HFFc6 (cell line): ENCODE measurements around the gene GPR137B. TPM values are rescaled to one million over a fixed set of nuclear protein-coding genes. Genes with fewer than 3 reads are reported as not detected.

Source experiments
- DNase-seq: peaks from one replicate; pipeline ENCODE4 v3.0.0-alpha.2; 2018
- H3K27ac Mint-ChIP-seq: 2 replicates; pipeline ENCODE4 v1.8.0; 2020; ENCODE audit warnings: mild to moderate bottlenecking, mixed read lengths
- H3K27me3 Mint-ChIP-seq: 2 replicates; pipeline ENCODE4 v1.8.0; 2021; ENCODE audit warnings: mild to moderate bottlenecking, moderate library complexity, mixed read lengths; ENCODE audit not compliant: insufficient read depth
- H3K36me3 Mint-ChIP-seq: 2 replicates; pipeline ENCODE4 v1.8.0; 2021; ENCODE audit warnings: low read depth, mixed read lengths
- H3K4me1 Mint-ChIP-seq: 2 replicates; pipeline ENCODE4 v1.8.0; 2020; ENCODE audit warnings: low read depth, mixed read lengths
- H3K4me3 Mint-ChIP-seq: 2 replicates; pipeline ENCODE4 v1.8.0; 2020; ENCODE audit warnings: mild to moderate bottlenecking, moderate library complexity, mixed read lengths
- H3K9me3 Mint-ChIP-seq: 2 replicates; pipeline ENCODE4 v1.8.0; 2020; ENCODE audit warnings: mild to moderate bottlenecking, mixed read lengths
- total RNA-seq, 6 experiments: library from RNA; stranded (reverse); fragmentation: NEBNext Ultra II Directional; extraction: Animal tissue kit (Norgen Biotek cat#: 25700); gene quantifications; 2 replicates in 1 of 6; 3 replicates in 5 of 6; pipeline ENCODE4 v1.2.3, GENCODE V29; 2021
- TF ChIP-seq, protein P1 (sequence below): fragments of 200-600 bp; sonication (generic); IDR thresholded peaks from 2 replicates; pipeline ENCODE4 v1.5.0; 2021; ENCODE audit warnings: antibody characterized with exemption, mild to moderate bottlenecking

The GPR137B gene
- total RNA-seq, 6 experiments from 2014 or later: 9.7 to 13.8 (median 11.9) TPM

DNA sequence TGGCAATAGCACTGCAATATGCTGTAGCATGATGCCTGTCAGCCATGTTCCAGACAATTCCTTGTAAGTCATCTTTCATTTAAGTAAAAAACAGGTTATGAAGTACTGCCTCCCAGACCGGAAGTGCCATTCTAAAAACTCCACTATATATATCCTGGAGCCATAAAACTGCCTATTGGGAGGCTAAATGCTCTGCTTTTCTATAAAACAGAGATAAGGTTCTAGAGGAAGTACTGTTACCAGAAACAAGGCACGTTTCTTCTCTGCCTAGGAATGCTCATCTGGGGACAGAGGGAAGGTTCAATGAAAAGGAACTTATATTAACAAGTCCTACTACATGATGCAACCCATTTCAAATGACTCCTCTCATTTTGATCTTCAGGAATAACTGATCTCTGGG lies 66.8 kb downstream of the GPR137B start:
- Mint-ChIP-seq H3K9me3 (no peaks in the 10 kb centered on the region), H3K4me3 (no peak overlapping the region), H3K27me3 (no peaks in the 10 kb centered on the region), H3K4me1 (peaks cover 9% of the 10 kb centered on the region), H3K36me3 (no peaks in the 10 kb centered on the region), H3K27ac (no peak overlapping the region)
- DNase-seq: no peak
- TF ChIP-seq, protein P1, sequence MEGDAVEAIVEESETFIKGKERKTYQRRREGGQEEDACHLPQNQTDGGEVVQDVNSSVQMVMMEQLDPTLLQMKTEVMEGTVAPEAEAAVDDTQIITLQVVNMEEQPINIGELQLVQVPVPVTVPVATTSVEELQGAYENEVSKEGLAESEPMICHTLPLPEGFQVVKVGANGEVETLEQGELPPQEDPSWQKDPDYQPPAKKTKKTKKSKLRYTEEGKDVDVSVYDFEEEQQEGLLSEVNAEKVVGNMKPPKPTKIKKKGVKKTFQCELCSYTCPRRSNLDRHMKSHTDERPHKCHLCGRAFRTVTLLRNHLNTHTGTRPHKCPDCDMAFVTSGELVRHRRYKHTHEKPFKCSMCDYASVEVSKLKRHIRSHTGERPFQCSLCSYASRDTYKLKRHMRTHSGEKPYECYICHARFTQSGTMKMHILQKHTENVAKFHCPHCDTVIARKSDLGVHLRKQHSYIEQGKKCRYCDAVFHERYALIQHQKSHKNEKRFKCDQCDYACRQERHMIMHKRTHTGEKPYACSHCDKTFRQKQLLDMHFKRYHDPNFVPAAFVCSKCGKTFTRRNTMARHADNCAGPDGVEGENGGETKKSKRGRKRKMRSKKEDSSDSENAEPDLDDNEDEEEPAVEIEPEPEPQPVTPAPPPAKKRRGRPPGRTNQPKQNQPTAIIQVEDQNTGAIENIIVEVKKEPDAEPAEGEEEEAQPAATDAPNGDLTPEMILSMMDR: no peak

DNA sequence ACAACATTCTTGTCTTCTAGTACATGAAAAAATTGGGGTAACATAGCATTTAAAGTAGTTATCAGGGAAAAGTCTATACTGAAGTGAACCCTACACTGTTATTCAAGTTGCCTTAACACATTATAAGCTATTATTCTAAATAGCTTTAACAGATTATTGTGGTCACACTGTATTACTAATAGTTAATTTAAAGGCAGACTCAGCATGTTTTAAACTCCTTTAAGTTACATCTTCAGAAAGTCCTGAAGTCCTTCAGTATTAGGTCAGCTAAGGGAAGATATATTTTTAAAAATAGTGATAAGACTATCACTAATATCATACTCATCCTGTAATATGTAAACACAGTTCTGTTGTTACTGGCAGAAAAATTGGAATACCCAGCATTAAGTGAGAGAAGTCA lies 67.4 kb downstream of the GPR137B start:
- H3K27me3 Mint-ChIP-seq: no peaks in the 10 kb centered on the region
- H3K9me3 Mint-ChIP-seq: no peaks in the 10 kb centered on the region
- H3K4me1 Mint-ChIP-seq: peaks cover 4% of the 10 kb centered on the region

DNA sequence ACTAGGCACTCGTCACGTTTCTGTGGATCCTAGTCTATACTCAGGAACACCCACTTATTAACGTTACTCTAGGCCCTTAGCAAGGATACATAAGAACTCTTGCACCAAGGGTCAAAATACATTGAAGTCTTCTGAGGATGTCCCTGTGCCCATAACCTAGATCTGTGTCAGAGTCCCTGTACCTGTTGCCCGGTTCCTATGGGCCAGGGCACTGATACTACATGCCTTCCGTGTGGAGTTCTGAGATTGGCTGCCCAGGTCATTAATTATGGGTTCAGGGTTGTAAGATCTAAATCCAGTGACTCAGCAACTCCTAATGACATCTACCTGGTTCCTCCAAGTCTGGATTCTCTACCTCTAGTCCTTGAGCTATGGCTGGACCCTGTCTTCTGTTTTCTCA lies 69.5 kb downstream of the GPR137B start:
- TF ChIP-seq, protein P1: no peak
- Mint-ChIP-seq H3K27me3 (no peaks in the 10 kb centered on the region), H3K4me1 (no peaks in the 10 kb centered on the region), H3K4me3 (no peak overlapping the region), H3K27ac (no peak overlapping the region), H3K36me3 (no peaks in the 10 kb centered on the region), H3K9me3 (no peaks in the 10 kb centered on the region)
- no peak for DNase-seq

More for the DNA sequence above, 67.4 kb downstream of the GPR137B start:
- H3K36me3 Mint-ChIP-seq: no peaks in the 10 kb centered on the region
- TF ChIP-seq, protein P1: no peak
- H3K4me3 Mint-ChIP-seq: no peak overlapping the region
- no peak for DNase-seq
- no peak overlapping the region for H3K27ac Mint-ChIP-seq

DNA sequence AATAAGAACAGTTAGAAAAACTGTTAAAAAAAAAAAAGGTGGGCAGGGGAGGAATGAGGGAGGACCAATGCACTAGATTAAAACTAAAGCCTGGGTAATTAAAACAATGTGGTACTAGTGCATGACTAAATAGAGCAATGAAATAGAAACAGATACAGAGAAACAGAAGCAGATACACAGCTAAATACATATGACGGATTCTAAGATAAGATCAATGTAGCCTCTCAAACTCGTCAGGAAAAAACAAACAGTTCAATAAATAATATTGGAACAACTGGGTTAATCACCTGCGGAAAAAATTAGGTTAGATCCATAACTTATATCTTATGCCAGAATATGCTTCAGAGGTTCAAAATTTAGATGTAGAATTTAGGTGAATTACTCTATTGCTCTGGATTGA lies 71.2 kb downstream of the GPR137B start:
- Mint-ChIP-seq H3K27me3 (no peaks in the 10 kb centered on the region), H3K36me3 (no peaks in the 10 kb centered on the region), H3K27ac (no peak overlapping the region), H3K9me3 (no peaks in the 10 kb centered on the region), H3K4me3 (no peak overlapping the region), H3K4me1 (no peaks in the 10 kb centered on the region)
- TF ChIP-seq, protein P1: no peak
- DNase-seq: no peak

DNA sequence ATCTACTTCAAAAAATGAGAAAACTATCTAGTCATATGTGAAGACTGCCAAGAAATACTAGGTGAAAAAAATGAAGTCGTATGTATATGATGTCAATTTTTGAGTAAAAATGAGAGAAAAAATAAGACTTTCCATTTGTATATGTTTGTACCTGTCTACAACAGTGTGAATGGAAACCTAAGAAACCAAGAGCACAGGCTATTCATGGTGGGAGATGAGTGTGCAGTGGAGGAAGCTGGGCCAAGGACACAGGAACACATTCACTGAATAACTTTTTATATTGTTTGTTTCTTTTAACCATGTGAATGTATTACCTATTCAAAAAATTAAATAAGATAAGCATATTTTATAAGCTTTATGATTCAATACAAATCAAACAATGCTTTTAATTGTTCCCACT lies 72.4 kb downstream of the GPR137B start:
- H3K27ac Mint-ChIP-seq: no peak overlapping the region
- TF ChIP-seq, protein P1: no peak
- no peaks in the 10 kb centered on the region for H3K27me3 Mint-ChIP-seq
- DNase-seq: no peak
- no peaks in the 10 kb centered on the region for H3K9me3 Mint-ChIP-seq
- no peak overlapping the region for H3K4me3 Mint-ChIP-seq
- H3K4me1 Mint-ChIP-seq: no peaks in the 10 kb centered on the region
- no peaks in the 10 kb centered on the region for H3K36me3 Mint-ChIP-seq

DNA sequence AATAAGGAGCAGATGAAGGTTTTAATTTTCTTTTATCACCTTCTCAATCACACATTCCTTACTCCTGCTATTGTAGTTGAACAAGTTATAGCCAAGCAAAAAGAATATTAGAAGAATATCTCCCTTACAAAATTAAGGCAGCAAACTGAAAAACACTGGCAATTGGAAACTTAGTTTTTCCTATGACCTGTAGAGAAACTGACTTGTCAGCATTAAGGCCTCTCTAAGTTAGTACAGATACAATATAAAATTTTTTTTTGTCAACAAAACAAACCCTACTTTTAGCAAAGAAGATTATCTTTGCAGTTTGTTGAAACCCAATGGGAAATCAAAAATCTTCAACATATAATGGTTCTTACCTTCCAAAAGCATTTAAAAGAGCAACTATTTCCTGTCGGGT lies 78.1 kb downstream of the GPR137B start:
- H3K27ac Mint-ChIP-seq: no peak overlapping the region
- no peaks in the 10 kb centered on the region for H3K9me3 Mint-ChIP-seq
- no peaks in the 10 kb centered on the region for H3K36me3 Mint-ChIP-seq
- DNase-seq: no peak
- TF ChIP-seq, protein P1: no peak
- no peak overlapping the region for H3K4me3 Mint-ChIP-seq
- no peaks in the 10 kb centered on the region for H3K4me1 Mint-ChIP-seq
- no peaks in the 10 kb centered on the region for H3K27me3 Mint-ChIP-seq
